ENCODE results near the gene UQCRQ.

- TF ChIP-seq CTCF (IDR thresholded peaks at IDR 0.05; ENCODE audit: low read length) (no peak), EZH2 (IDR thresholded peaks at IDR 0.05; ENCODE audit: borderline replicate concordance, low read length) (no peak)
These were observed 47.0 kb upstream of the UQCRQ start for GRCh38 chr5:132819468-132819867.

Measured in OCI-LY1 (cell line).